ENCODE data around the gene CALCA. TPM values are rescaled to one million over a fixed set of nuclear protein-coding genes. Genes with fewer than 3 reads are reported as not detected.
"Not testable (repeated sequence)": the region's sequence is repeated elsewhere in the genome, so short reads cannot be mapped to it uniquely, and the experiment has no call there.

Gene CALCA, protein sequence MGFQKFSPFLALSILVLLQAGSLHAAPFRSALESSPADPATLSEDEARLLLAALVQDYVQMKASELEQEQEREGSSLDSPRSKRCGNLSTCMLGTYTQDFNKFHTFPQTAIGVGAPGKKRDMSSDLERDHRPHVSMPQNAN
- not detected in 2 replicates for total RNA-seq
- long read RNA-seq: 0 reads

DNA sequence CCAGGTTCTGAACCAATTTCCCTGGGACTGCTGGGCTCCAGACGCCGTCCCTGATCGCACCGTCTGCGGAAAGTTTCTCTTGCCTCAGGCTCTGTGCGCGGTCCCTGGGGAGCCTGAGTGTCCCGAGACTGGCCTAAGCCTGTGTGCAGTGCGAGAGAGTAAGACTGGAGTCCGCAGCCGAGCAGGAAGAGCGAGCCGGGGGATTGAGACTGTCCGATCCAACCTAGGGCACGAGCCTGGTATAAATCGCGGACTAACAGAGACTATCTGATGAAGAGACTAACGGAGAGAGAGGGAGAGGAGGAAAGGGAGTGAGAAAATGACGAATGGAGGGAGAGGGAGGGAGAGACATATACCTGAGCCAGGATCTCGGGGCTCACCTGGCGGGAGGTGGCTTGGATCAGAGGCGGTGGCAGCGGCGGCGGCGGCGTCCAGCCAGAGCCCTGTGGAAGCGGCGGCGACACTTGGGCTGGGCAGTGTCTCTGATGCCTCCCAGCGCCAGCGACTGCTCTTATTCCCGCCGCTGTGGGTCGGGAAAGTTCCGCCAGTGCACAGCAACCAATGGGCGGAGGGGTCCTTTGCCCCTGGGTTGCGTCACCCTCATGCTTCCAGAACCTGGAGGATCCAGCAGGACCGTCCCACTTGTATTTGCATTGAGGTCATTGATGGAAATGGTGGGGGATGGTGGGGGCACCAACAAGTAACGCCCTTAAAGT is at the start of gene CALCA:
CALCA (minus strand) TSS at position 487 of the 716 bp plus-strand sequence. CDS start 1,159 bp downstream, outside the sequence.
- Mint-ChIP-seq H3K4me3 (ENCODE audit: unreplicated experiment) (no peak within 1 kb of the TSS), H3K27ac (ENCODE audit: unreplicated experiment) (no peak within 1 kb of the TSS)

DNA sequence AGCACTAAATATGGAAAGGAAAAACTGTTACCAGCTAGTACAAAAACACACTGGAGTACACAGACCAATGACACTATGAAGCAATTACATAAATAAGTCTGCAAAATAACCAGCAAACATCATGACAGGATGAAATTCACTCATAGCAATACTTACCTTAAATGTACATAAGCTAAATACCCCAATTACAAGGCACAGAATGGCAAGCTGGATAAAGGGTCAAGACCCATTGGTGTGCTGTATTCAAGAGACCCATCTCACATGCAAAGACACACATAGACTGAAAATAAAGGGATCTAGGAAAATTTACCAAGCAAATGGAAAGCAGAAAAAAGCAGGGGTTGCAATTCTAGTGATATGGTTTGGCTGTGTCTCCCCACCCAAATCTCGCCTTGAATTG is 44.0 kb upstream of the CALCA start:
- Mint-ChIP-seq H3K9me3 (ENCODE audit: unreplicated experiment) (peaks cover 33% of the 10 kb centered on the region), H3K36me3 (ENCODE audit: unreplicated experiment) (no peaks in the 10 kb centered on the region), H3K27me3 (ENCODE audit: unreplicated experiment) (peaks cover 2% of the 10 kb centered on the region), H3K4me3 (ENCODE audit: unreplicated experiment) (no peak overlapping the region), H3K4me1 (ENCODE audit: unreplicated experiment) (no peaks in the 10 kb centered on the region), H3K27ac (ENCODE audit: unreplicated experiment) (no peak overlapping the region)
- DNase-seq (ENCODE audit: extremely low spot score, unreplicated experiment): no peak
- TF ChIP-seq, protein P1, sequence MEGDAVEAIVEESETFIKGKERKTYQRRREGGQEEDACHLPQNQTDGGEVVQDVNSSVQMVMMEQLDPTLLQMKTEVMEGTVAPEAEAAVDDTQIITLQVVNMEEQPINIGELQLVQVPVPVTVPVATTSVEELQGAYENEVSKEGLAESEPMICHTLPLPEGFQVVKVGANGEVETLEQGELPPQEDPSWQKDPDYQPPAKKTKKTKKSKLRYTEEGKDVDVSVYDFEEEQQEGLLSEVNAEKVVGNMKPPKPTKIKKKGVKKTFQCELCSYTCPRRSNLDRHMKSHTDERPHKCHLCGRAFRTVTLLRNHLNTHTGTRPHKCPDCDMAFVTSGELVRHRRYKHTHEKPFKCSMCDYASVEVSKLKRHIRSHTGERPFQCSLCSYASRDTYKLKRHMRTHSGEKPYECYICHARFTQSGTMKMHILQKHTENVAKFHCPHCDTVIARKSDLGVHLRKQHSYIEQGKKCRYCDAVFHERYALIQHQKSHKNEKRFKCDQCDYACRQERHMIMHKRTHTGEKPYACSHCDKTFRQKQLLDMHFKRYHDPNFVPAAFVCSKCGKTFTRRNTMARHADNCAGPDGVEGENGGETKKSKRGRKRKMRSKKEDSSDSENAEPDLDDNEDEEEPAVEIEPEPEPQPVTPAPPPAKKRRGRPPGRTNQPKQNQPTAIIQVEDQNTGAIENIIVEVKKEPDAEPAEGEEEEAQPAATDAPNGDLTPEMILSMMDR (IDR thresholded peaks at IDR 0.05): no peak

More for the DNA sequence above, at the start of gene CALCA:
- Mint-ChIP-seq H3K36me3 (ENCODE audit: unreplicated experiment) (no peaks in the 10 kb centered on the region), H3K9me3 (ENCODE audit: unreplicated experiment) (no peaks in the 10 kb centered on the region), H3K4me1 (ENCODE audit: unreplicated experiment) (peaks cover 17% of the 10 kb centered on the region), H3K27me3 (ENCODE audit: unreplicated experiment) (peaks cover 62% of the 10 kb centered on the region)
- TF ChIP-seq, protein P1 (IDR thresholded peaks at IDR 0.05): no peak
- DNase-seq (ENCODE audit: extremely low spot score, unreplicated experiment): no peak

- H3K27ac Mint-ChIP-seq (ENCODE audit: unreplicated experiment): no peak overlapping the region
- no peak overlapping the region for H3K4me3 Mint-ChIP-seq (ENCODE audit: unreplicated experiment)
- no peaks in the 10 kb centered on the region for H3K36me3 Mint-ChIP-seq (ENCODE audit: unreplicated experiment)
- TF ChIP-seq, protein P1 (IDR thresholded peaks at IDR 0.05): no peak
- no peaks in the 10 kb centered on the region for H3K4me1 Mint-ChIP-seq (ENCODE audit: unreplicated experiment)
- peaks cover 16% of the 10 kb centered on the region for H3K27me3 Mint-ChIP-seq (ENCODE audit: unreplicated experiment)
- DNase-seq (ENCODE audit: extremely low spot score, unreplicated experiment): no peak
- peaks cover 9% of the 10 kb centered on the region for H3K9me3 Mint-ChIP-seq (ENCODE audit: unreplicated experiment)
Observed at GRCh38 chr11:15011776-15012345, 39.7 kb upstream of the CALCA start.

GRCh38 chr11:15010865-15011264 is 38.7 kb upstream of the CALCA start:
- DNase-seq (ENCODE audit: extremely low spot score, unreplicated experiment): no peak
- no peaks in the 10 kb centered on the region for H3K36me3 Mint-ChIP-seq (ENCODE audit: unreplicated experiment)
- TF ChIP-seq, protein P1 (IDR thresholded peaks at IDR 0.05): no peak
- no peak overlapping the region for H3K4me3 Mint-ChIP-seq (ENCODE audit: unreplicated experiment)
- no peaks in the 10 kb centered on the region for H3K4me1 Mint-ChIP-seq (ENCODE audit: unreplicated experiment)
- peaks cover 6% of the 10 kb centered on the region for H3K9me3 Mint-ChIP-seq (ENCODE audit: unreplicated experiment)
- no peak overlapping the region for H3K27ac Mint-ChIP-seq (ENCODE audit: unreplicated experiment)
- peaks cover 16% of the 10 kb centered on the region for H3K27me3 Mint-ChIP-seq (ENCODE audit: unreplicated experiment)

GRCh38 chr11:15006139-15006759 is 34.1 kb upstream of the CALCA start:
- TF ChIP-seq, protein P1 (IDR thresholded peaks at IDR 0.05): peak; percentile 47
- no peak overlapping the region for H3K4me3 Mint-ChIP-seq (ENCODE audit: unreplicated experiment)
- no peaks in the 10 kb centered on the region for H3K9me3 Mint-ChIP-seq (ENCODE audit: unreplicated experiment)
- H3K36me3 Mint-ChIP-seq (ENCODE audit: unreplicated experiment): no peaks in the 10 kb centered on the region
- DNase-seq (ENCODE audit: extremely low spot score, unreplicated experiment): no peak
- H3K27me3 Mint-ChIP-seq (ENCODE audit: unreplicated experiment): peaks cover 30% of the 10 kb centered on the region
- H3K4me1 Mint-ChIP-seq (ENCODE audit: unreplicated experiment): no peaks in the 10 kb centered on the region
- H3K27ac Mint-ChIP-seq (ENCODE audit: unreplicated experiment): no peak overlapping the region

DNA sequence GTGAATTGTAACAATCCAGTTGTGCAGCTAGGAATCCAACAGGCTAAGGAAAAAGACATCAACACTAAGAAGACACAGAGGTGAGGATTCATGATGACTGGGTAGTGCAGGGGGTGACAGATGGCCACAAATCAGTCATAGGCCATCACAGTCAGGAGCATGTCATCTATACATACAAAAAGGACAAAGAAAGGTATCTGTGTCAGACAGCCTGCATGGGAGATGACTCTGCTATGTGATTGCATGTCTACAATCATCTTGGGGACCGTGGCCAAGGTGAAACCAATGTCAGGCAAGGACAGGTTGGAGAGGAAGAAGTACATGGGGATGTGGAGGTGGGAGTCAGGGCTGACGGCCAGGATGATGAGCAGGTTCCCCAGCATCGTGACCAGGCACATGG is 16.0 kb upstream of the CALCA start:
- not testable (repeated sequence) for H3K27me3 Mint-ChIP-seq (ENCODE audit: unreplicated experiment)

More for the DNA sequence above, 16.0 kb upstream of the CALCA start:
- H3K4me1 Mint-ChIP-seq (ENCODE audit: unreplicated experiment); H3K9me3 Mint-ChIP-seq (ENCODE audit: unreplicated experiment); H3K36me3 Mint-ChIP-seq (ENCODE audit: unreplicated experiment); DNase-seq (ENCODE audit: extremely low spot score, unreplicated experiment); H3K27ac Mint-ChIP-seq (ENCODE audit: unreplicated experiment); H3K4me3 Mint-ChIP-seq (ENCODE audit: unreplicated experiment): not testable (repeated sequence)
